Mesenchymal stem cell (in vitro differentiated cells and primary cell): Measurements from ENCODE around the gene FSTL4.

Experiments
- DNase-seq: peaks from one replicate; pipeline ENCODE4 v3.0.0-alpha.2; 2013
- H2AFZ ChIP-seq: one replicate; pipeline ENCODE4 v1.6.1; 2013; ENCODE audit warnings: low read depth, mild to moderate bottlenecking, control low read depth, inconsistent platforms, low read length, moderate library complexity
- H2AK5ac ChIP-seq: 2 replicates; pipeline ENCODE4 v1.6.1; 2013; ENCODE audit warnings: low read length, moderate library complexity, mild to moderate bottlenecking, inconsistent platforms; ENCODE audit not compliant: severe bottlenecking
- H2BK120ac ChIP-seq: one replicate; pipeline ENCODE4 v1.6.1; 2013; ENCODE audit warnings: low read depth, mild to moderate bottlenecking, inconsistent platforms, low read length, moderate library complexity
- H2BK12ac ChIP-seq, 2 experiments: one replicate each; pipeline ENCODE4 v1.6.1; 2013; ENCODE audit warnings: inconsistent platforms in 2 of 2, low read length in 2 of 2, mild to moderate bottlenecking in 2 of 2, moderate library complexity in 2 of 2, control low read depth in 1 of 2
- H2BK15ac ChIP-seq: one replicate; pipeline ENCODE4 v1.6.1; 2013; ENCODE audit warnings: mild to moderate bottlenecking, low read depth, inconsistent platforms; ENCODE audit not compliant: poor library complexity, severe bottlenecking
- H2BK5ac ChIP-seq: 2 replicates; pipeline ENCODE4 v1.6.1; 2013; ENCODE audit warnings: low read depth, mild to moderate bottlenecking, low read length, control low read depth, inconsistent platforms; ENCODE audit not compliant: poor library complexity, severe bottlenecking
- H3K14ac ChIP-seq, 2 experiments: one replicate each; pipeline ENCODE4 v1.6.1; 2013; ENCODE audit warnings: inconsistent platforms in 2 of 2, low read length in 2 of 2, control low read depth in 1 of 2, mild to moderate bottlenecking in 1 of 2, moderate library complexity in 1 of 2
- H3K18ac ChIP-seq, 2 experiments: one replicate each; pipeline ENCODE4 v1.6.1; 2013; ENCODE audit warnings: inconsistent platforms in 2 of 2, low read length in 2 of 2, control low read depth in 1 of 2, low read depth in 1 of 2, mild to moderate bottlenecking in 1 of 2
- H3K23ac ChIP-seq, 2 experiments: one replicate each; pipeline ENCODE4 v1.6.1; 2013; ENCODE audit warnings: inconsistent platforms in 2 of 2, low read length in 2 of 2, mild to moderate bottlenecking in 2 of 2, moderate library complexity in 2 of 2, control low read depth in 1 of 2
- H3K27ac ChIP-seq: 2 replicates; pipeline ENCODE4 v1.5.1; 2013; ENCODE audit warnings: mild to moderate bottlenecking, moderate library complexity, low read length, control low read depth, inconsistent platforms; ENCODE audit not compliant: poor library complexity, severe bottlenecking
- H3K27me3 ChIP-seq, 2 experiments: 2 replicates each; pipeline versions ENCODE4 v1.6.1 to v1.7.0; 2013; ENCODE audit warnings: low read length in 2 of 2, mild to moderate bottlenecking in 2 of 2, moderate library complexity in 2 of 2, control low read depth in 1 of 2, inconsistent platforms in 1 of 2; ENCODE audit not compliant: control insufficient read depth in 1 of 2, insufficient read depth in 1 of 2
- H3K36me3 ChIP-seq, 2 experiments: 2 replicates each; pipeline versions ENCODE4 v1.6.1 to v1.7.0; 2013; ENCODE audit warnings: low read length in 2 of 2, control low read depth in 1 of 2, inconsistent platforms in 1 of 2, low read depth in 1 of 2, mild to moderate bottlenecking in 1 of 2; ENCODE audit not compliant: insufficient read depth in 2 of 2, control insufficient read depth in 1 of 2
- H3K4ac ChIP-seq, 2 experiments: one replicate each; pipeline ENCODE4 v1.6.1; 2013; ENCODE audit warnings: inconsistent platforms in 2 of 2, low read length in 2 of 2, mild to moderate bottlenecking in 2 of 2, moderate library complexity in 2 of 2, control low read depth in 1 of 2, low read depth in 1 of 2
- H3K4me1 ChIP-seq: 2 replicates; pipeline ENCODE4 v1.6.1; 2013; ENCODE audit warnings: low read depth, low read length, control low read depth; ENCODE audit not compliant: control insufficient read depth, insufficient read depth
- H3K4me2 ChIP-seq: 2 replicates; pipeline ENCODE4 v1.6.1; 2013; ENCODE audit warnings: low read length, mild to moderate bottlenecking, inconsistent platforms; ENCODE audit not compliant: poor library complexity, severe bottlenecking
- H3K4me3 ChIP-seq, 2 experiments: 2 replicates each; pipeline versions ENCODE4 v1.5.1 to v1.7.0; 2013; ENCODE audit warnings: low read length in 2 of 2, mild to moderate bottlenecking in 2 of 2, control low read depth in 1 of 2, low read depth in 1 of 2; ENCODE audit not compliant: insufficient read depth in 1 of 2
- H3K79me1 ChIP-seq: replicated peaks from 2 replicates; pipeline ENCODE4 v1.6.1; 2013; ENCODE audit warnings: mild to moderate bottlenecking, control low read depth, low read length, inconsistent platforms; ENCODE audit not compliant: poor library complexity, severe bottlenecking
- H3K9ac ChIP-seq: 2 replicates; pipeline ENCODE4 v1.7.0; 2013; ENCODE audit warnings: mild to moderate bottlenecking, low read length, moderate library complexity
- H3K9me3 ChIP-seq: 2 replicates; pipeline ENCODE4 v1.7.0; 2013; ENCODE audit warnings: mild to moderate bottlenecking, low read length; ENCODE audit not compliant: control insufficient read depth
- H4K8ac ChIP-seq: one replicate; pipeline ENCODE4 v1.6.1; 2013; ENCODE audit warnings: inconsistent platforms, mild to moderate bottlenecking, low read length, moderate library complexity
- H4K91ac ChIP-seq: one replicate; pipeline ENCODE4 v1.6.1; 2013; ENCODE audit warnings: mild to moderate bottlenecking, low read length, inconsistent platforms
- WGBS: methylation state at CpG from one replicate; pipeline ENCODE4 v1.1.7; 2013; ENCODE audit warnings: mixed read lengths; 5-methylcytosine and 5-hydroxymethylcytosine counted together

FSTL4 gene

GRCh38 chr5:133336121-133336968, 276.0 kb downstream of the FSTL4 start:
- H4K91ac ChIP-seq: no peak overlapping the region
- H3K4me3 ChIP-seq: no peak overlapping the region
- peaks cover 20 to 79% of the 10 kb centered on the region in 2 experiments for H3K27me3 ChIP-seq
- no peaks in the 10 kb centered on the region for H3K79me1 ChIP-seq
- H2BK120ac ChIP-seq: no peak overlapping the region
- H2AK5ac ChIP-seq: no peak overlapping the region
- H2BK15ac ChIP-seq: no peak overlapping the region
- WGBS: 69% methylated on average over 6 of the region's 12 CpGs
- peaks cover 2% of the 10 kb centered on the region for H3K4me1 ChIP-seq
- peak overlapping the region in 1 of 2 experiments; percentile 28 for H3K14ac ChIP-seq
- H4K8ac ChIP-seq: no peak overlapping the region
- no peak overlapping the region for H2BK5ac ChIP-seq
- no peak overlapping the region for H3K27ac ChIP-seq
- H2BK12ac ChIP-seq: no peak overlapping the region
- no peaks in the 10 kb centered on the region for H3K36me3 ChIP-seq
- no peak for DNase-seq
- H2AFZ ChIP-seq: no peak overlapping the region
- no peaks in the 10 kb centered on the region for H3K9me3 ChIP-seq
- H3K9ac ChIP-seq: no peak overlapping the region
- no peak overlapping the region for H3K18ac ChIP-seq
- no peak overlapping the region for H3K4me2 ChIP-seq
- no peak overlapping the region for H3K4ac ChIP-seq
- H3K23ac ChIP-seq: no peak overlapping the region

GRCh38 chr5:133334796-133335639, 277.3 kb downstream of the FSTL4 start:
- H2BK12ac ChIP-seq: no peak overlapping the region

GRCh38 chr5:133333326-133334150, 278.8 kb downstream of the FSTL4 start:
- Histone ChIP-seq H3K9ac (no peak overlapping the region), H3K4ac (no peak overlapping the region), H2AK5ac (no peak overlapping the region), H3K4me2 (no peak overlapping the region), H3K23ac (no peak overlapping the region), H3K79me1 (no peaks in the 10 kb centered on the region), H2BK5ac (no peak overlapping the region), H2BK15ac (no peak overlapping the region), H3K4me3 (no peak overlapping the region), H3K4me1 (no peaks in the 10 kb centered on the region), H3K18ac (no peak overlapping the region), H2BK120ac (no peak overlapping the region), H3K27ac (no peak overlapping the region), H3K14ac (no peak overlapping the region), H3K9me3 (no peaks in the 10 kb centered on the region), H4K8ac (no peak overlapping the region), H2AFZ (no peak overlapping the region), H3K27me3 (peaks cover 31 to 90% of the 10 kb centered on the region in 2 experiments), H3K36me3 (no peaks in the 10 kb centered on the region), H2BK12ac (no peak overlapping the region), H4K91ac (no peak overlapping the region)
- 77% methylated on average over 11 of the region's 11 CpGs for WGBS
- DNase-seq: no peak

More at GRCh38 chr5:133334796-133335639, 277.3 kb downstream of the FSTL4 start:
- no peak overlapping the region for H2AFZ ChIP-seq
- H3K4ac ChIP-seq: no peak overlapping the region
- H4K8ac ChIP-seq: no peak overlapping the region
- H2AK5ac ChIP-seq: no peak overlapping the region
- peaks cover 21 to 87% of the 10 kb centered on the region in 2 experiments for H3K27me3 ChIP-seq
- H3K9ac ChIP-seq: no peak overlapping the region
- no peak overlapping the region for H3K18ac ChIP-seq
- no peak overlapping the region for H3K27ac ChIP-seq
- no peak overlapping the region for H4K91ac ChIP-seq
- WGBS: 80% methylated on average over 14 of the region's 14 CpGs
- no peak overlapping the region for H2BK120ac ChIP-seq
- no peaks in the 10 kb centered on the region for H3K9me3 ChIP-seq
- H2BK5ac ChIP-seq: no peak overlapping the region
- peak overlapping the region in 1 of 2 experiments; percentile 56 for H3K14ac ChIP-seq
- H3K79me1 ChIP-seq: no peaks in the 10 kb centered on the region
- H3K4me3 ChIP-seq: no peak overlapping the region
- H2BK15ac ChIP-seq: no peak overlapping the region
- no peak overlapping the region for H3K23ac ChIP-seq
- DNase-seq: no peak
- no peaks in the 10 kb centered on the region for H3K36me3 ChIP-seq
- H3K4me1 ChIP-seq: no peaks in the 10 kb centered on the region
- H3K4me2 ChIP-seq: no peak overlapping the region
